Measurements from ENCODE around the gene TSEN34.
"Not testable (repeated sequence)": the region's sequence is repeated elsewhere in the genome, so short reads cannot be mapped to it uniquely, and the experiment has no call there.

The TSEN34 gene

GRCh38 chr19:54172471-54173358 lies 18.4 kb upstream of the TSEN34 start, which contains the start of gene TMC4:
Gene TMC4 (minus strand): TSS chr19:54173160. CDS start chr19:54173117, 43 bp downstream.
- peaks cover 2% of the 10 kb centered on the region for H3K36me3 Mint-ChIP-seq (ENCODE audit: low read depth)
- H3K4me3 Mint-ChIP-seq, result no peak within 1 kb of the TSS
- H3K4me1 Mint-ChIP-seq (ENCODE audit: low read depth), result peaks cover 1% of the 10 kb centered on the region
- no peaks in the 10 kb centered on the region for H3K27me3 Mint-ChIP-seq (ENCODE audit: low read depth)
- H3K27ac Mint-ChIP-seq, result no peak within 1 kb of the TSS
- no peaks in the 10 kb centered on the region for H3K9me3 Mint-ChIP-seq

- Mint-ChIP-seq H3K27me3 (ENCODE audit: low read depth) (no peaks in the 10 kb centered on the region), H3K4me3 (no peak overlapping the region), H3K27ac (no peak overlapping the region), H3K4me1 (ENCODE audit: low read depth) (peaks cover 1% of the 10 kb centered on the region), H3K9me3 (no peaks in the 10 kb centered on the region), H3K36me3 (ENCODE audit: low read depth) (peaks cover 6% of the 10 kb centered on the region)
Observed at GRCh38 chr19:54173359-54173699, 17.8 kb upstream of the TSEN34 start.

- Mint-ChIP-seq H3K27ac (no peak overlapping the region), H3K4me3 (no peak overlapping the region), H3K27me3 (ENCODE audit: low read depth) (no peaks in the 10 kb centered on the region), H3K9me3 (no peaks in the 10 kb centered on the region), H3K36me3 (ENCODE audit: low read depth) (peaks cover 7% of the 10 kb centered on the region), H3K4me1 (ENCODE audit: low read depth) (peaks cover 1% of the 10 kb centered on the region)
Observed at GRCh38 chr19:54173951-54174834, 16.9 kb upstream of the TSEN34 start.

GRCh38 chr19:54178581-54179261 lies 12.4 kb upstream of the TSEN34 start:
- Mint-ChIP-seq H3K27ac (no peak overlapping the region), H3K4me3 (no peak overlapping the region), H3K27me3 (ENCODE audit: low read depth) (no peaks in the 10 kb centered on the region), H3K36me3 (ENCODE audit: low read depth) (peaks cover 13% of the 10 kb centered on the region), H3K9me3 (no peaks in the 10 kb centered on the region), H3K4me1 (ENCODE audit: low read depth) (peaks cover 1% of the 10 kb centered on the region)

- Mint-ChIP-seq H3K36me3 (ENCODE audit: low read depth) (peaks cover 15% of the 10 kb centered on the region), H3K4me3 (no peak overlapping the region), H3K27ac (no peak overlapping the region), H3K27me3 (ENCODE audit: low read depth) (no peaks in the 10 kb centered on the region), H3K4me1 (ENCODE audit: low read depth) (peaks cover 1% of the 10 kb centered on the region), H3K9me3 (no peaks in the 10 kb centered on the region)
Observed at GRCh38 chr19:54179262-54179852, 11.8 kb upstream of the TSEN34 start.

GRCh38 chr19:54179921-54180461 lies 11.1 kb upstream of the TSEN34 start:
- Mint-ChIP-seq H3K9me3 (no peaks in the 10 kb centered on the region), H3K4me1 (ENCODE audit: low read depth) (peaks cover 1% of the 10 kb centered on the region), H3K4me3 (no peak overlapping the region), H3K36me3 (ENCODE audit: low read depth) (peaks cover 15% of the 10 kb centered on the region), H3K27me3 (ENCODE audit: low read depth) (no peaks in the 10 kb centered on the region), H3K27ac (no peak overlapping the region)

GRCh38 chr19:54180691-54181091 lies 10.4 kb upstream of the TSEN34 start:
- H3K4me3 Mint-ChIP-seq, result no peak overlapping the region
- H3K36me3 Mint-ChIP-seq (ENCODE audit: low read depth), result peaks cover 15% of the 10 kb centered on the region
- no peaks in the 10 kb centered on the region for H3K27me3 Mint-ChIP-seq (ENCODE audit: low read depth)
- H3K4me1 Mint-ChIP-seq (ENCODE audit: low read depth), result peaks cover 1% of the 10 kb centered on the region
- H3K27ac Mint-ChIP-seq, result no peak overlapping the region
- H3K9me3 Mint-ChIP-seq, result no peaks in the 10 kb centered on the region

- peaks cover 15% of the 10 kb centered on the region for H3K36me3 Mint-ChIP-seq (ENCODE audit: low read depth)
- not testable (repeated sequence) for H3K9me3 Mint-ChIP-seq; H3K27me3 Mint-ChIP-seq (ENCODE audit: low read depth); H3K4me1 Mint-ChIP-seq (ENCODE audit: low read depth); H3K4me3 Mint-ChIP-seq; H3K27ac Mint-ChIP-seq
Observed at GRCh38 chr19:54181894-54182293, 9.2 kb upstream of the TSEN34 start.

- Mint-ChIP-seq H3K36me3 (ENCODE audit: low read depth) (peaks cover 14% of the 10 kb centered on the region), H3K4me1 (ENCODE audit: low read depth) (peaks cover 14% of the 10 kb centered on the region)
Observed at GRCh38 chr19:54183431-54183830, 7.7 kb upstream of the TSEN34 start.

GRCh38 chr19:54186351-54186750 lies 4.8 kb upstream of the TSEN34 start:
- H3K27me3 Mint-ChIP-seq (ENCODE audit: low read depth), result no peaks in the 10 kb centered on the region
- peaks cover 20% of the 10 kb centered on the region for H3K4me1 Mint-ChIP-seq (ENCODE audit: low read depth)
- H3K36me3 Mint-ChIP-seq (ENCODE audit: low read depth), result peaks cover 12% of the 10 kb centered on the region
- H3K27ac Mint-ChIP-seq, result no peak overlapping the region
- H3K9me3 Mint-ChIP-seq, result no peaks in the 10 kb centered on the region
- no peak overlapping the region for H3K4me3 Mint-ChIP-seq

More at GRCh38 chr19:54183431-54183830, 7.7 kb upstream of the TSEN34 start:
- no peak overlapping the region for H3K4me3 Mint-ChIP-seq
- no peaks in the 10 kb centered on the region for H3K9me3 Mint-ChIP-seq
- no peaks in the 10 kb centered on the region for H3K27me3 Mint-ChIP-seq (ENCODE audit: low read depth)
- no peak overlapping the region for H3K27ac Mint-ChIP-seq

GRCh38 chr19:54186934-54187381 lies 4.2 kb upstream of the TSEN34 start:
- Mint-ChIP-seq H3K4me3 (peak overlapping the region; percentile 87), H3K36me3 (ENCODE audit: low read depth) (peaks cover 14% of the 10 kb centered on the region), H3K27me3 (ENCODE audit: low read depth) (no peaks in the 10 kb centered on the region), H3K27ac (peak overlapping the region; percentile 50), H3K4me1 (ENCODE audit: low read depth) (peaks cover 23% of the 10 kb centered on the region), H3K9me3 (no peaks in the 10 kb centered on the region)

GRCh38 chr19:54188215-54188871 lies 2.8 kb upstream of the TSEN34 start:
- peak overlapping the region; percentile 87 for H3K4me3 Mint-ChIP-seq
- no peaks in the 10 kb centered on the region for H3K9me3 Mint-ChIP-seq
- peaks cover 32% of the 10 kb centered on the region for H3K4me1 Mint-ChIP-seq (ENCODE audit: low read depth)
- peak overlapping the region; percentile 88 for H3K27ac Mint-ChIP-seq
- peaks cover 17% of the 10 kb centered on the region for H3K36me3 Mint-ChIP-seq (ENCODE audit: low read depth)
- H3K27me3 Mint-ChIP-seq (ENCODE audit: low read depth), result no peaks in the 10 kb centered on the region

- H3K9me3 Mint-ChIP-seq, result no peaks in the 10 kb centered on the region
- H3K27me3 Mint-ChIP-seq (ENCODE audit: low read depth), result no peaks in the 10 kb centered on the region
- peak within 1 kb of the TSS; percentile 90 for H3K4me3 Mint-ChIP-seq
- peaks cover 32% of the 10 kb centered on the region for H3K4me1 Mint-ChIP-seq (ENCODE audit: low read depth)
- H3K36me3 Mint-ChIP-seq (ENCODE audit: low read depth), result peaks cover 19% of the 10 kb centered on the region
- H3K27ac Mint-ChIP-seq, result peak within 1 kb of the TSS; percentile 99
Observed at GRCh38 chr19:54189145-54189734, 1.9 kb upstream of the TSEN34 start, which contains the start of gene MBOAT7. Gene MBOAT7 (minus strand): TSS chr19:54189580. CDS start chr19:54188508, 1,072 bp downstream.

Measured in T-helper 1 cell treated with Interleukin-12 subunit alpha and Interleukin-12 subunit beta and Interleukin-4 antibody, amounts not matched to agents 30 μg/mL and 1 μg/mL, for 36 hours (primary cell).